NCI-H748 treated with DMSO at 0.1 percent for 48 hours (cell line): ENCODE measurements around the gene IQSEC1.

Experiments
- DNase-seq: peaks from one replicate; lab custom pipeline; 2025; lab: John Stamatoyannopoulos, UW

IQSEC1 gene

DNA sequence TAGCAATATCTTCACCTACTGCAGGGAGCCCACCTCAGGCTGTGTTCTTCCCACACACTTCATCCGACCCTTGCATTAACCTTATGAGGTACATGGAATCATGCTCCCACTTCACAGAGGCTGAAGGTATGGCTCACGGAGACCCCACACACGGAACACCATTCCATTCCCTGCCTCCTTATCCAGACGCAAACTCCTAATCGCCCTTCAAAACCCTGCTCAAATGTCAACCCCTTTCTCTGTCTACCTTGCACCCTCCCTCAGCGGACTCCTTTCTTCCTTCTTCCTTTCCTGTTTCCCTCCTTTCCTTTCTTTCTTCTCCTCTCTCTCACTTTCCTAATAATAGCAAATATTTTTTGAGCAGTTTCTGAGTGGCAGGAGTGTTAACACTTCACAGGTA lies 23.8 kb downstream of the IQSEC1 start:
- DNase-seq = no peak

DNA sequence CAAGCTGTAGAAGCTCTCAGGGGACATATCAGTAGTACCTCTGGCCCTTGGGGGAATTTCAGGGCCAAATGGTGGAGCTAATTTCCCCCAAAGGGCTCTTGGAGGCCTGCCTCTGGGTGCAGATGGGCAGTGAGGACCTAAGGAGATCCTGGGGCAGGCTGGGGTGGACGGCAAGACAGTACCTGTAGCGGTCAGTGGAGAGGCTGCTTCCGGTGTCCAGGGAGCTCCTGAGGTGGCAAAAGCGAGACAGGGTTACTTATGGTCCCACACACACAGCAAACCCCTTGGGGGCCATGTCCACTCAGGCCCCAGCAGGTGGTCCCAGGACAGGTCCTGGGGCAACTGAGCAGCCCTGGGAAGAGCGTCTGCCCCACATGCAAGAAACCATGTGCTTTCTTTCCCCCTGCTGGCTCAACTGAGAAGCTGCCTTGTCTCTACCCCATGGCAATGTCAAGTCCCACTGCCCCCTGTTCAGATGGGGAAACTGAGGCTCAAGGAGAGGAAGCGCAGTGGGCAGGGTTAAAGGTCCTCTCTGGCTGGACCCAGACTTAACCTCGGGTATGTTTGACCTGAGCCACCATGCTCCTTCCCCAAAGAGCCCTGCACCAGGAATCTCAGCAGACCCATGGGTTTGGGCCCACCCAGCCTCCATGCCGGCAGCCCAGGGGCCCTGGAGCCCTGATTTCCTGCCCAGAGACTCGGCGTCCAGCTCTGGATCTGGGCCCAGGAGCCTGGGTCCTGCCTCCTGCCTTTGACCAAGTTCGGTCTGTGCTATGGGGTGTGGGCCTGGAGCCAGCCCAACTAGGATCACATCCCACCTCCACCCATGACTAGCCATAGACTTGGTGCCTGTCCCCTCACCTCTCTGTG lies 25.7 kb downstream of the IQSEC1 start:
- no peak for DNase-seq

- no peak for DNase-seq
These were observed 26.5 kb downstream of the IQSEC1 start for GRCh38 chr3:13046569-13047274.

GRCh38 chr3:13045904-13046568 lies 27.2 kb downstream of the IQSEC1 start:
- no peak for DNase-seq

DNA sequence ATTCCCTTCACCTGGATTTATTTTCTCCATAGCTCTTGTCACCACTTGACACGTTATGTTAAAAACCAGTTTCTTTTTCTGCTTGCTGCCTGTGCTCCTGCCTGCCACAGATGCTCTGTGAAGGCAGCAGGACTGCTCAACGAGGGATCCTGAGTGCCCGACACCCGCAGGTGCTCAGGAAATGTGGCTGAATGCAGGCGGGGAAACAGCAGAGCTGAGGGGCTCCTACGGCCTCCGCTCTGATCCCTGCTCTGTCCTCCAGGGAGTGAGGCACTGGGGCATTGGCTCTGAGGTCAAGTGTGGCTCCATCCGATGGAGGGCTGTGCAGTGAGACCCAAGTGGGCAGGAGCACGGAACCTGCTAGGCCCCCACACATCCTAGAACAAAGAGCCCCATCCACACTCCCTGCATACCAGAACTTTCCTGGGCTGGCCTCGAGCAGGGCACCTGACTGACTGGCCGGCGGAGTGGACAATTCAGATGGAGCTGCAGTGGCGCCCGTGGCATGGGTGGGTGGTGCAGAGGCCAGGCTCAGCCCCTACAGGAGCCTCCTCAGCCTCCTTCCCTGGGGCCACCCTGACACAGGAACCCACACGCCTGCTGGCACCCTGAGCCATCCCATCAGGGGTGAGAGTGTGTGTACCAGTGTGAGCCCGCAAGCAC lies 27.9 kb downstream of the IQSEC1 start:
- no peak for DNase-seq

DNA sequence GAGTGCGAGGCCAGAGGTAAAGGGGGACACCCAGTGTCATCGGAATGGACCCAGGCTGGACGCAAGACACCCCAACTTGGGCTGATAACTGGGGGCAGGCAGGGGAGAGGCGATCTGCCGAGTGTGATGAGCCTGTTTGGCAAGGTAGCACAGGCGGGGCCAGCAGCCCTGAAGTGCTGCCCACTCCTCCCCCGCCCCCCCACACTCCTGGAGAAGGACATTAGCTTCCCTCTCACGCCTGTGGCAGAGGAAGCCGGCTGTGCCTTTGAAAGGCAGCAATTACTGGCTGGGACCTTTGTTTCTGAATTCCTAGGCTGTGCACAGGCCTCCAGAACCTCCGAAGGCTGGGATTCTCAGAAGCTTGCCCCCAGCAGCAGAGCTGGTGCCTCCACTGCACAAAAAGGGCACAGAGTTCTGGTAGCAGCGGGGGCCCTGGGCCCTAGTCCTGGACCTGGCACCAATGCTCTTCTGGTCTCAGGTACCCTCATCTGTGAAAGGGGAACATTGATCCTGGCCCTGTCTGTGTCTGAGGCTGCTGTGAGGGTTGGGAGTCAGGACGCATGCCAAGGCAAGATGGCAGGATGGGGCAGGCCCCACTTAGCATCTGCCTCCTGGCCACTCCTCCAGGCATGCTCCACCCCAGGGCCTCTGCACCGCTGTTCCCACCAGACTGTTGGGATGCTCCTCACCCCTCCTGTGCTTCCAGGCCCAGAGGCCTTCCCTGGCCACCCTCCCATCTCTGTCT lies 28.6 kb downstream of the IQSEC1 start:
- no peak for DNase-seq

GRCh38 chr3:13043656-13044055 lies 29.6 kb downstream of the IQSEC1 start:
- no peak for DNase-seq

DNA sequence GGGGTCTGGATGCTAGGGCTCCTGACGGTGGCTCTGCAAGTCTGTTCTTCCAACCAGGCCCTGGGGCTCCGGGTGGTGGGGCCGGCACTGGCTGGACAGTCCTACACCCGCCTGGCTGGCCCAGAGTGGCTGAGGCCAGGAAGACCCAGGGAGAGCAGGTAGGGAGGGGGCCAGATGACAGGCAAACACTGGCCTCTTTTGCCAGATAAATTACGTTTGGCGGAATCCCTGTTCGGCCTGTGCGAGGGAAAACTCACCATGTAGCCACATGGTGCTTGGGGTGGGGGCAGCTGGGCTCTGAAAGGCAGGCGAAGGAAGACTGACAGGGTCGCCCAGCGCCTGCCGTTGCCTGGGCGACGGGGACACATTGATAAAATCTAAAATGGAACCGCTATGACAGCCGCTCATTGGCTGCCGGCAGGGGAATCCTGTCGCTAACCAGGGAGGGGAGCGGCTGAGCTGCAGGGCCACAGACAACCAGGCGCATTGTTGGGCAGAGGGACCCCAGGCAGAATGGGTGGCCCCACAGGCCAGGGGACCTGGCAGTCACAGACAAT lies 30.4 kb downstream of the IQSEC1 start:
- no peak for DNase-seq

GRCh38 chr3:13042127-13042701 lies 31.0 kb downstream of the IQSEC1 start:
- no peak for DNase-seq

DNA sequence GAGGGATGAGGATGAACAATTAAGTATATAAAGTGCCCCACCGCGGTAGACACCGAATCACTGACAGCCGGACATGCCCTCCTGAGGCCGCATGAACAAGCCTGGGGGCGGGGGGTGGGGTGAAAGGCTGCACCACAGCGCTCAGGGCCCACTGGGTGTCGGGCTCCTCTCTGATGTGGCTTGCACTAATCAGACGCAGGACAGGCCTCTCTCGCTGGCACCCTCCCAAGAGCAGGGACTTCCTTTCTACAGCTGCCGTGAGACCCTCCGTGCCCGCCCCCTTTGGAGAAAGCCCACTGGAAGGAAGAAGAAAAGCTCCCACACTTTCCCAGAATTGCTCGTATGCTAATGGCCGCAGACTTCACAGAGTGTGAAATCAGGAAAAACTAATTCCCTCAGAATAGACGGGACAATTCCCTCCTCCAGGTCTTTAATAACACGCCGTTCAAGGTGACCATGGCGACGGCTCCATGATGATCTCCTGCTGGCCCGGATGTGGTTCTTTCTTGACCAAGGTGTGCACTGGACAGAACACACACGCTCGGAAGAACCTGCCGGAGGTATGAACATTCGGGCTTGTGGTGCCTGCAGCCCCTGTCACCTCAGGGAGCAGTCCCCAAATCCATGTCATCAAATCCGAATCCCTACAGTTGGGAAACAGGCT lies 32.0 kb downstream of the IQSEC1 start:
- no peak for DNase-seq

DNA sequence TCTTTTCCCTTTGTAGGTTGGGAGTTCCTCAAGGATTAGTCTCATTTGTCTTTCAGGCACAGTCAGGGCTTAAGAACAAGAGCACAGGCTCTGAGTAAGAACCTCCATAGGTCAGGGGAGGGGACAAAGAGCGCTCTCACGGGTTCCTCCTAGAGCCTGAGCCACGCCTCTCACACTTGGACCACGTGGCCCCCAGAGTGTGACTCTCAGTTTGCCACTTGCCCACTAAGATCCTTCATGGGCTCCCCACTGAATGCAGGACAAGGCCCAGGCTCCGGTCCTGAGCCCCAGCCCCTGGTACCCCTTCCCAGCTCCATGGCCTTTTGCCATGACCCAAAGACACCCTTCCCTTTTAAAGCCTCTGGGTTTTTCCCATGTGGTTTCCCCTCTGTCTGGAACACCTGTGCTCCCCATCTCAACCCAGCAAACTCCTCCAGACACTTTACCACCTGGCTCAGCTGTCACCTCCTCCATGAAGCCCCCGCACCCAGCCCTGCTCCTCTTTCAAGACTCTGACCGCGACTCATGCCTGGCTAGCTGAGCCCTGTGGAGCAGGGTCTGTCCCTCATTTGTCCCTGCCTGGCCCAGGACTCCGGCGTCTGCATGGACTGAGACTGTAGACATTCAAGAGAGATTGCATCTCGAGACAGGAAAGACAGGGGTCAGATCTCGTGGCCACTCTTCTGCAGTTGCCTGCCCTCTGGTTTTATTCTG lies 32.7 kb downstream of the IQSEC1 start:
- no peak for DNase-seq

GRCh38 chr3:13039213-13039896 lies 33.9 kb downstream of the IQSEC1 start:
- DNase-seq = no peak

DNA sequence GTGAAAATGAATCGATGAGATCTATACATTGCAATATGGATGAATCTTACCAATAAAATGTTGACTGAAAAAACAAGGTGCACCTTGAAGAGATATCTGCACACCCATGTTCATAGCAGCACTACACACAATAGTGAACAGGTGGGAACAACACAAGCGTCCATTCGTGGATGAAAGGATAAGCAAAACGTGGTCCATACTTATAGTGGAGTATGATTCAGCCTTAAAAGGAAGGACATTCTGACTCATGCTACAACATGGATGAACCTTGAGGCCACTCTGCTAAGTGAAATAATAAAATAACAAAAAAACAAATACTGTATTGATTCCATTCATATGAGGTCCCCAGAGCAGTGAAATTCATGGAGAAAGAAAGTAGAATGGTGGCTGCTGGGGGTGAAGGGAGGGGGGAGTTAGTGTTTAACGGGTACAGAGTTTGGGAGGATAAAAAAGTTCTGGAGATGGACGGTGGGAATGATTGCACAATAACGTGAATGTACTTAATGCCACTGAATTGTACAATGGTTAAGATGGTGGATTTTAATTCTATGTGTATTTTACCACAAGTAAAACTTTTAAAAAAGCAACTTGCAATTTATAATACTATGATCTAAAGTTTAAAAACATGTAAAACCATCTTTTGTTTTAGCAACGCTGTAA lies 35.6 kb downstream of the IQSEC1 start:
- DNase-seq = no peak

GRCh38 chr3:13034861-13035260 lies 38.4 kb downstream of the IQSEC1 start:
- no peak for DNase-seq

DNA sequence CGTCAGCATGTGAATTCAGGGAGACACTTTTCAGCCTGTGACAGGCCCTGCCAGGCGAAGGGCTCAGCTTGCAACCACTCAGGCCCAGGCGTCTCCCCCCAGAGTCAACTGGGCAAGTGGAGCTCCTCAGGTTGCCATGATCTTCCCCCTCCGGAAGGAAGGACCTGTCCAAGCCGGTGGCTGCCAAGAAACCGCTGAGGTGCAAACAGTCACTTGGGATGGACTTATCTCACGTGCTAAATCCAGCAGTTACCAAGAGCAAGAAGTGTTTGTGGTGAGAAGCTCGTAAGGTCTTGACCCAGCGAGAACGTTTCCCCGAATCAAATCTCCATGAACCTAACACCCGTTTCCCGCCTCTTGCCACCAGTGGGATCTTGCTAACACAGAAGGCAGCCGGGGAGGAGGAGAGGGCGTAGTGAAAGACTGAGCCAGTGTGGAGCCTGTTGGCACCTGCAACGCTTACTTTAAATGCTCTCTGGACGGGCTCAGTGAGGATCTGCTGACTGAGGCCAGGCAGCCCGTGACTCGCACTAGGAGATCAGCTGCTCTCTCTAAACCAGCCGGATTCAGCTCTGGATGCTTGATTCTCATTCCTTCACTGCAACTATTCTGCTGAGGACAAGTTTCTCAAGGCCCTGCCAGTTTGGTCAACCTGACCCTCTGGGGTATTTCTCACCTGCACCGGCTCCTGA lies 39.0 kb downstream of the IQSEC1 start:
- no peak for DNase-seq

DNA sequence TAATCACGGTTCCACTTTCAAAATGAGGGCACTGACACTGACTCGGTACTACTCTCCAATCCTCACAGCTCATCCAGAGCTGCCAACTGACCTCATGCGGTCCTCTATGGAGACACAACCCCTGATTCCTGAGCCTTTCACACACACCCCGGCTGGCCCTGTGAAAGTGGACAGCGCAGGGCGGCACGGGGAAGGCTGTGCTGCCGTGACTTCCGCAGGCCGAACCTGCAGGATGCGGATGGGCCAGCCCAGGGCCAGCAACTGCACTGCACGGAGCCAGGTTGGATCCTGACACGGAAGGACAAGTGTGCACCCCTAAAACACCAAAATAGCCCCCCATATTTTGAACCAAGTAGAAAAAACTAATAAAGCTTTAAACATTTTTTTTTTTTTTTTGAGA lies 41.0 kb downstream of the IQSEC1 start:
- no peak for DNase-seq

DNA sequence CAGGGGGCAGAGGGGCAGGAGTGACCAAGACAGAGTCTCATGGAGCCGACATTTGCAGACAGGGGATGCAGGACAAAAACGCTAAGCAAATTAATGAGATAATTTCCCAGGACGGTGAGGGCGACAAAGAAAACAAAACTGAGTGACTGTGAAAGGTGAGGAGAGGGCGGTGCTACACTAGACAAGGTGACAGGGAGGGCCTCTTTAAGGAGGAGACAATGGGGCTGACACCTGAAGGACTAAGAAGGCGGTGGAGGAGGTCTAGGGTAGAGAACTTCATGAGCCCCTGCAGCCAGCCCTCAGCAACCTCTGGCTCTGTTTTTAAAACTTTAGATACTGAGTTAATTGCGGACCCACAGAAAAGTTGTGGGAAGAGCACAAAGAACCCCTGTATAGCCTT lies 41.6 kb downstream of the IQSEC1 start:
- no peak for DNase-seq

GRCh38 chr3:13030684-13031083 lies 42.5 kb downstream of the IQSEC1 start:
- DNase-seq = no peak
